Caco-2 (cell line): ENCODE data around the gene COL9A3. TPM values are rescaled to one million over a fixed set of nuclear protein-coding genes. Genes with fewer than 3 reads are reported as not detected.

Experiments used
- Bru-seq: library from RNA; stranded (reverse); fragments of 400-500 nt; gene quantifications from one replicate; lab custom pipeline; 2021; lab: Mats Ljungman, UMichigan
- BruChase-seq, 2 experiments: library from RNA; stranded (reverse); fragments of 400-500 nt; gene quantifications; one replicate each; lab custom pipeline; 2021; lab: Mats Ljungman, UMichigan
- BruUV-seq: library from RNA; stranded (reverse); fragments of 400-500 nt; replicated peaks from 2 replicates; lab custom pipeline; 2021; lab: Mats Ljungman, UMichigan
- CTCF ChIA-PET: fragments of 300-600 bp; sonication (Branson Sonifier 250); formaldehyde crosslinking; loops from one replicate; lab custom pipeline; 2022; ENCODE audit warnings: antibody characterized with exemption; lab: Charles Lee
- POLR2A ChIA-PET: fragments of 300-600 bp; sonication (Branson Sonifier 250); formaldehyde crosslinking; loops from one replicate; lab custom pipeline; 2022; ENCODE audit warnings: antibody characterized with exemption; lab: Charles Lee
- DNase-seq, 2 experiments: peaks; one replicate each; pipeline versions ENCODE4 v3.0.0 to v3.0.0-alpha.2; 2020 to 2022
- H3K27me3 ChIP-seq: replicated peaks from 2 replicates; pipeline ENCODE4 v1.6.0; 2011; ENCODE audit warnings: low read length; ENCODE audit not compliant: control insufficient read depth, insufficient read depth
- H3K36me3 ChIP-seq: 2 replicates; pipeline ENCODE4 v1.5.1; 2011; ENCODE audit warnings: low read length; ENCODE audit not compliant: control insufficient read depth, insufficient read depth
- H3K4me1 ChIP-seq: fragments of 250-450 bp; sonication (Bioruptor Pico); 2 replicates; pipeline ENCODE4 v1.5.1; 2020; ENCODE audit warnings: mild to moderate bottlenecking
- H3K4me3 ChIP-seq: 2 replicates; pipeline ENCODE4 v1.5.1; 2011; ENCODE audit warnings: low read depth, mild to moderate bottlenecking, control low read depth, low read length
- H3K9me3 ChIP-seq: fragments of 250-450 bp; sonication (Bioruptor Pico); 2 replicates; pipeline ENCODE4 v1.5.1; 2020; ENCODE audit warnings: mild to moderate bottlenecking, moderate library complexity
- H3K27ac Mint-ChIP-seq: one replicate; pipeline ENCODE4 v1.8.0; 2022; ENCODE audit warnings: mixed read lengths; ENCODE audit not compliant: unreplicated experiment
- H3K27me3 Mint-ChIP-seq: one replicate; pipeline ENCODE4 v1.8.0; 2022; ENCODE audit warnings: mixed read lengths; ENCODE audit not compliant: insufficient read depth, unreplicated experiment
- H3K36me3 Mint-ChIP-seq: one replicate; pipeline ENCODE4 v1.8.0; 2022; ENCODE audit warnings: mild to moderate bottlenecking, mixed read lengths; ENCODE audit not compliant: insufficient read depth, unreplicated experiment
- H3K4me1 Mint-ChIP-seq: one replicate; pipeline ENCODE4 v1.8.0; 2022; ENCODE audit warnings: low read depth, mixed read lengths; ENCODE audit not compliant: unreplicated experiment
- H3K4me3 Mint-ChIP-seq: one replicate; pipeline ENCODE4 v1.8.0; 2022; ENCODE audit warnings: mild to moderate bottlenecking, moderate library complexity, mixed read lengths; ENCODE audit not compliant: unreplicated experiment
- H3K9me3 Mint-ChIP-seq: one replicate; pipeline ENCODE4 v1.8.0; 2022; ENCODE audit warnings: mixed read lengths; ENCODE audit not compliant: unreplicated experiment
- CTCF ChIP-seq, 2 experiments: fragments of 200-600 bp in 1 of 2; IDR thresholded peaks; 1 replicate in 1 of 2; 2 replicates in 1 of 2; pipeline versions ENCODE4 v1.5.1 to v1.8.0; 2011 to 2022; ENCODE audit warnings: antibody characterized with exemption in 1 of 2, control low read depth in 1 of 2, inconsistent platforms in 1 of 2, low read depth in 1 of 2, low read length in 1 of 2, mild to moderate bottlenecking in 1 of 2, moderate library complexity in 1 of 2; ENCODE audit not compliant: insufficient read depth in 1 of 2, severe bottlenecking in 1 of 2, unreplicated experiment in 1 of 2
- intact Hi-C: fragments of 100-400 bp; cut with micrococcal nuclease; formaldehyde crosslinking; loops from one replicate; pipeline ENCODE4 v1.10.0; 2022; ENCODE audit not compliant: unreplicated experiment
- long read RNA-seq: library from polyadenylated mRNA; stranded (forward); transcript quantifications from one replicate; pipeline ENCODE4 v2.0.0, GENCODE V29; 2022
- total RNA-seq: library from RNA; stranded (reverse); gene quantifications from 2 replicates; pipeline ENCODE4 v1.2.3, GENCODE V29; 2022

The COL9A3 gene
- total RNA-seq (6.4 and 7.9 TPM in 2 replicates), Bru-seq, nascent RNA (percentile 22 among the genes with signal in this experiment), BruChase-seq, experiment 1, labeled RNA remaining after a 2-hour chase (percentile 28 among the genes with signal in this experiment), BruChase-seq, experiment 2, labeled RNA remaining after a 6-hour chase (percentile 31 among the genes with signal in this experiment)
- long read RNA-seq, transcript COL9A3-215 (32 exons, 2,497 nt), result major isoform, 6 of 10 reads
- long read RNA-seq, partial matches to known transcripts, result 1 of 10 reads
- long read RNA-seq, other reads (novel, unspliced or antisense), result 3 of 10 reads

GRCh38 chr20:62816884-62817873 is at the start of gene COL9A3:
TSS of gene COL9A3 (plus strand) at chr20:62817050. CDS start at chr20:62817065, 15 bp downstream.
- peak within 1 kb of the TSS; percentile 33 for H3K27ac Mint-ChIP-seq
- Histone ChIP-seq H3K27me3 (no peaks in the 10 kb centered on the region), H3K4me1 (peaks cover 23% of the 10 kb centered on the region), H3K36me3 (peaks cover 1% of the 10 kb centered on the region; the same call in 1 of the 2 replicates), H3K4me3 (peak within 1 kb of the TSS; percentile 39), H3K9me3 (no peaks in the 10 kb centered on the region)
- TF ChIP-seq CTCF (IDR thresholded peaks at IDR 0.05; ENCODE audit: insufficient read depth in 1 of 2, low read depth in 1 of 2, low read length in 1 of 2, severe bottlenecking in 1 of 2, unreplicated experiment in 1 of 2), result no peak
- H3K4me3 Mint-ChIP-seq, result peak within 1 kb of the TSS; percentile 52
- CTCF ChIA-PET, result interaction anchor here (0.6 to 1.7 kb wide), 2 partner anchors 9 to 23 kb away, joined by 4 to 8 read pairs; no protein-coding TSS in a partner anchor
- H3K27me3 Mint-ChIP-seq, result no peaks in the 10 kb centered on the region
- POLR2A ChIA-PET, result interaction anchor here (0.6 to 1.1 kb wide), 4 partner anchors 11 to 226 kb away, joined by 3 to 4 read pairs (median 4); partner anchors contain the start of genes MRGBP and TCFL5
- no TSS peak for BruUV-seq
- H3K9me3 Mint-ChIP-seq, result no peaks in the 10 kb centered on the region
- H3K4me1 Mint-ChIP-seq, result peaks cover 11% of the 10 kb centered on the region
- H3K36me3 Mint-ChIP-seq, result peaks cover 23% of the 10 kb centered on the region
- intact Hi-C loops, result no loop called here
- DNase-seq, result peak in 1 of 2 experiments; percentile 64

- Mint-ChIP-seq H3K36me3 (no peaks in the 10 kb centered on the region), H3K4me1 (no peaks in the 10 kb centered on the region), H3K9me3 (no peaks in the 10 kb centered on the region), H3K27ac (no peak overlapping the region), H3K27me3 (peaks cover 18% of the 10 kb centered on the region), H3K4me3 (no peak overlapping the region)
- H3K4me3 ChIP-seq, result no peak overlapping the region
- peaks cover 13% of the 10 kb centered on the region for H3K4me1 ChIP-seq
- no peaks in the 10 kb centered on the region for H3K9me3 ChIP-seq
- CTCF ChIA-PET, result interaction anchor here (0.9 to 1.3 kb wide), 3 partner anchors 23 to 40 kb away, joined by 3 to 5 read pairs (median 3); no protein-coding TSS in a partner anchor
- intact Hi-C loops, result no loop called here
- POLR2A ChIA-PET, result no interaction called here
- no TSS peak for BruUV-seq
- H3K36me3 ChIP-seq, result no peaks in the 10 kb centered on the region
- TF ChIP-seq CTCF (IDR thresholded peaks at IDR 0.05; ENCODE audit: insufficient read depth in 1 of 2, low read depth in 1 of 2, low read length in 1 of 2, severe bottlenecking in 1 of 2, unreplicated experiment in 1 of 2), result no peak
- H3K27me3 ChIP-seq, result peaks cover 2% of the 10 kb centered on the region
- DNase-seq, result no peak
These were observed 48.7 kb upstream of the COL9A3 start for GRCh38 chr20:62768234-62768546.
